DND-41 (cell line): ENCODE results near the gene FOXN3.

Experiments
- CTCF ChIP-seq: IDR thresholded peaks from 2 replicates; pipeline ENCODE4 v1.5.1; 2012; ENCODE audit warnings: borderline replicate concordance, low read length, moderate library complexity, mild to moderate bottlenecking; ENCODE audit not compliant: poor library complexity, severe bottlenecking; ENCODE audit errors: extremely low read depth
- EZH2 ChIP-seq: IDR thresholded peaks from 3 replicates; pipeline ENCODE4 v1.6.1; 2012; ENCODE audit warnings: borderline replicate concordance, low read depth, mild to moderate bottlenecking, moderate library complexity, low read length, inconsistent platforms; ENCODE audit not compliant: severe bottlenecking

DNA sequence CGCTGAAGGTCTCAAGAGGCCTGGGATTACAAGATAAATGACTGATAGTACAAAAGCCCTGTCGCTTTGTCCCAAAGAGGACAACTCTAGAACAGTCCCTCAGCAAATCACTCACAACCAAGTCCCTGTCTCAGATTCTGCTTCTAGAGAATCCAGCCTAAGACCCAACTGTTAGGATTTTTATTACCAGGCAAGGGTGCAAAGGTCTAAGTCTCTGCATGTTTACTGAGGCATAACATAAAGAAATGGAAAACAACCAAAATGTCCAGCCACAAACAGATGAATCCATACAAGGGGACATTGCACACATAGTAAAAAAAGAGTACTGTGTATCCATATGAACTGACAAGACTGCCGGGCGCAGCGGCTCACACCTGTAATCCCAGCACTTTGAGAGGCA lies 104.1 kb downstream of the FOXN3 start:
- TF ChIP-seq CTCF = no peak
- TF ChIP-seq EZH2 = no peak
